Thyroid gland (tissue), 4 donors: ENCODE data around the gene AHSG.

ENCODE experiments used
- POLR2A ChIP-seq, 2 donors: fragments of 450-650 bp; IDR thresholded peaks; one replicate each; pipeline ENCODE4 v1.6.1; 2017; ENCODE audit warnings: antibody characterized with exemption in 2 of 2, mild to moderate bottlenecking in 2 of 2, moderate library complexity in 1 of 2
- TF ChIP-seq, protein P1 (sequence below), 6 experiments: fragments of 200-600 bp in 3 of 6; fragments of 450-650 bp in 3 of 6; sonication (generic) in 3 of 6; IDR thresholded peaks; one replicate each; pipeline ENCODE4 v1.5.1; 2016 to 2019; ENCODE audit warnings: antibody characterized with exemption in 6 of 6, mild to moderate bottlenecking in 2 of 6, inconsistent platforms in 1 of 6, moderate library complexity in 1 of 6

DNA sequence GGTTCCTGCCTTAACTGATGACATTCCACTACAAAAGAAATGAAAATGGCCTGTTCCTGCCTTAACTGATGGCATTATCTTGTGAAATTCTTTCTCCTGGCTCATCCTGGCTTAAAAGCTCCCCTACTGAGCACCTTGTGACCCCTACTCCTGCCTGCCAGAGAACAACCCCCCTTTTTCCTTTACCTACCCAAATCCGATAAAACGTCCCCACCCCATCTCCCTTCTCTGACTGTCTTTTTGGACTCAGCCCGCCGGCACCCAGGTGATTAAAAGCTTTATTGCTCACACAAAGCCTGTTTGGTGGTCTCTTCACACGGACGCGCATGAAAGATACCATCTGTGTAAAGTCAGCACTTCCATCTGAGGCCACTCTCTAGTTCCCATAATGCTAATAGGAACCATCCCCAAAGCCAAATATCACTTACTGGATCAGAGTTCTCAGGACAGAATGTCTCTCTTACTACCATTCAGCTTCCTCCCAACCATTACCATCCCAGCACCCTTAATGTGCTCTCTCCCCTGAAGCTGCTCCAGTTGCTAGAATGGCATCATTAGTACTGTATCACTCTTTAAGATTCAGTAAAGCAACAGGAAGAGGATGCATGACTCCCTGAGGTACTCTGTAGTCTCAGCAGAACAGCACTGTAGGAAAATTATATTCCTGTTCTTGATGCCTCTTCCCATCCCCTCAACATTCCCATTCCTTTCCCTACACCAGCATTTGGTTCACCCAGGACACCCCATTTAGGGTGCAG is 50.7 kb downstream of the AHSG start:
- TF ChIP-seq, protein P1, sequence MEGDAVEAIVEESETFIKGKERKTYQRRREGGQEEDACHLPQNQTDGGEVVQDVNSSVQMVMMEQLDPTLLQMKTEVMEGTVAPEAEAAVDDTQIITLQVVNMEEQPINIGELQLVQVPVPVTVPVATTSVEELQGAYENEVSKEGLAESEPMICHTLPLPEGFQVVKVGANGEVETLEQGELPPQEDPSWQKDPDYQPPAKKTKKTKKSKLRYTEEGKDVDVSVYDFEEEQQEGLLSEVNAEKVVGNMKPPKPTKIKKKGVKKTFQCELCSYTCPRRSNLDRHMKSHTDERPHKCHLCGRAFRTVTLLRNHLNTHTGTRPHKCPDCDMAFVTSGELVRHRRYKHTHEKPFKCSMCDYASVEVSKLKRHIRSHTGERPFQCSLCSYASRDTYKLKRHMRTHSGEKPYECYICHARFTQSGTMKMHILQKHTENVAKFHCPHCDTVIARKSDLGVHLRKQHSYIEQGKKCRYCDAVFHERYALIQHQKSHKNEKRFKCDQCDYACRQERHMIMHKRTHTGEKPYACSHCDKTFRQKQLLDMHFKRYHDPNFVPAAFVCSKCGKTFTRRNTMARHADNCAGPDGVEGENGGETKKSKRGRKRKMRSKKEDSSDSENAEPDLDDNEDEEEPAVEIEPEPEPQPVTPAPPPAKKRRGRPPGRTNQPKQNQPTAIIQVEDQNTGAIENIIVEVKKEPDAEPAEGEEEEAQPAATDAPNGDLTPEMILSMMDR (IDR thresholded peaks at IDR 0.05), result no peak
- TF ChIP-seq POLR2A (IDR thresholded peaks at IDR 0.05), result no peak
